Stimulated activated CD4-positive, alpha-beta T cell treated with anti-CD3 and anti-CD28 coated beads, TNF-alpha, amount 100 ng/mL, for 48 hours (primary cell): Measurements from ENCODE around the gene VWCE.

Source experiments
- DNase-seq, 3 donors: peaks; one replicate each; pipeline ENCODE4 v3.0.0-alpha.2; 2020; ENCODE audit warnings: low read depth in 3 of 3

VWCE gene

GRCh38 chr11:61280883-61281580 lies 14.1 kb downstream of the VWCE start:
- DNase-seq = no peak

DNA sequence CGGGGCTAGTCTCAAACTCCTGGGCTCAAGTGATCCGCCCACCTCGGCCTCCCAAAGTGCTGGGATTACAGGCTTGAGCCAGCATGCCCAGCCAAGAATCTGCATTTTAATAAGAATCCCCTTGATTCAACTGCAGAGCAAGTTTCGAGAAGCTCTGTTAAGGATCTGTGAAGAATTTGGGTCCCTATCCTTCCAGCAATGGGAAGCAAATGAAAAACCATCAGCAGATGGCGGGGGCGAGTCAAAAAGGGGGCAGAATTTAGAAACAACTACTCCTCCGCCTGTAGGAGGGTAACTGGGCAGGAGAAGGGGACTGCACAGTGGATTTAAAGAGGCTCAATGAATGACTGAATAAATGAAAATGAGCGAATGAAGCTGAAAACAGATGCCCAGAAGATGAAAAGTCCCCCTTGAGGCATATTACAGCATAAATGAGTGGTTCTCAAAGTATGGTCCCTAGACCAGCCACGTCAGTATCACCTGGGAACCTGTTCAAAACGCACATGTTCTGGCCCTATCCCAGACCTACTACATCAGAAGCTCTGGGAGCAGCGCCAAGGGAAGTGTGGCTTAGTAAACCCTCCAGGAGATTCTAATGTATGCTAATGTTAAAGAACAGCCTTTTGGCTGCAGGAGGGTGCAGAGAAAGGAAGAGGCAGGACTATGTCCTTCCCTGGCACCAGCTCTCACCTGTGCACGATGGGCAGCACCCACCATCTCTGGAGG lies 15.0 kb downstream of the VWCE start:
- DNase-seq = no peak

GRCh38 chr11:61278001-61278470 lies 17.1 kb downstream of the VWCE start:
- no peak for DNase-seq

DNA sequence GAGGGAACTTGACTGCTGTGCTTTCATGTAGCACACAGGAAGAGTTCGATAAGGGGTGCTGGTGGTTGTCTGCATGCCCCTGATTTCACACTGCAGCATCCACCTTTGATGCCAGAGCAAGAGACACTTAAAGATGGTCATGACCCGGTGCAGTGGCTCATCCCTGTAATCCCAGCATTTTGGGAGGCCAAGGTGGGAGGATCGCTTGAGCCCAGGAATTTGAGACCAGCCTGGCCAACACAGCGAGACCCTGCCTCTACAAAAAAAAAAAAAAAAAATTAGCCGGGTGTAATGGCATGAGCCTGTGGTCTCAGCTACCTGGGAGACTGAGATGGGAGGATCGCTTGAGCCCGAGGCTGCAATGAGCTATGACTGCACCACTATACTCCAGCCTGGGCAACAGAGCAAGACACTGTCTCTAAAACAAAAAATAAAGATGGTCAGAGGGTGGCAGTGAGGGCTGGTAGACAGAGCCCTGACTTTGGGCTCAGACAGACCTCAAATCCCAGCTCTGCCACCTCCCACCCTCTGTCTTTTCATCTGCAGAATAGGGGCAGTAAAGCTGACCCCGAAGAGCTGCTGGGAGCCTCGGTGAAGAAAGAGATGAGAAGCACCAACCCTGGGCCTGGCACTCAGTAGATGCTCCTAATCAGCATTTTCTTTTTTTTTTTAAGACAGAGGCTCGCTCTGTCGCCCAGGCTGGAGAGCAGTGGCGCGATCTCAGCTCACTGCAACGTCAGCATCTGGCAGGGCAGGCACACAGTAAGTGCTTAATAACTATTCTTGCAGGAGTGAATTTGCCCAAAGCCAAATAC lies 17.7 kb downstream of the VWCE start:
- no peak for DNase-seq

- no peak for DNase-seq
Observed at GRCh38 chr11:61275191-61275590, 19.9 kb downstream of the VWCE start.

DNA sequence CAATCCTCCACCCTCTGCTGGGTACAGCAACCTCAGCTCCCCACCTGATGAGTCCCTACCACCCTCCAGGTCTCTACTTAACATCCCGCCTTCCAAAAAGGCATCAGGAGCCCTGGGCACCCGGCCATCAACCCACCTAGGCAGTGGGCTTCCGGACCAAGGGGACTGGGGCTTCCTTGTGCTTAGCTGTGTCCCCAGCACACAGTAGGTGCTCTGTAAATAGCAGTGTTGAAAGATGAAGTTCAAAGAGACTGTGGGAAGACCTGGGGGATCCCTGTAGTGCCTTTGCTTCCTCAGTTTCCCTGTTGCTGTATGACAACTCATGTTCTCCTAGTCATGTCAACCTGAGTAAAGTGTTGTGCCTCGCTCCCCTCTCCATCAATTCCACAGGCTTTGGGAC lies 21.0 kb downstream of the VWCE start:
- no peak for DNase-seq

GRCh38 chr11:61273178-61274078 lies 21.7 kb downstream of the VWCE start:
- no peak for DNase-seq

- DNase-seq = no peak
Observed at GRCh38 chr11:61272731-61273130, 22.4 kb downstream of the VWCE start.

GRCh38 chr11:61270354-61271076 lies 24.6 kb downstream of the VWCE start:
- DNase-seq = no peak

GRCh38 chr11:61268588-61269250 lies 26.4 kb downstream of the VWCE start:
- DNase-seq = no peak

DNA sequence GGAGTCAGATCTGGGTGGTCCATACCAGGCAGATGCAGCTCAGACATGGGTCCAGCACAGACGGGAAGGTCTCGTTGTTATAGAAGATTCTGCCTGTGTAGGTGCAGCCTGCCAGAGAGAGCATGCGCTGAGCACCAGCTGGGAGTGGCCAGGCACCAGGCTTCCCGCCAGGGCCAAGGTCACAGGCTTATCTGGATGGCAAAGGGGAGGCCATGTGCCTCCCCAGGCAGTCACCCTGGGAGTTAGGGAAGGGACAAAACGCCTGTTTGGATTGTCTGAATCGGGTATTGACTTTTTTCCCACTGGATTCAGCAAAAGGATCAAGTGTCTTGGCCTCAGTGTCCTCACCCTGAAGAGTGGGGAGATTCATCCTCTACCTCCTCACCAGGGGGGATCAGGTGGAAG lies 27.7 kb downstream of the VWCE start:
- no peak for DNase-seq

- no peak for DNase-seq
Observed at GRCh38 chr11:61266602-61267001, 28.5 kb downstream of the VWCE start.

- DNase-seq = no peak
Observed at GRCh38 chr11:61265357-61265756, 29.8 kb downstream of the VWCE start.

- DNase-seq = no peak
Observed at GRCh38 chr11:61264795-61265194, 30.3 kb downstream of the VWCE start.

DNA sequence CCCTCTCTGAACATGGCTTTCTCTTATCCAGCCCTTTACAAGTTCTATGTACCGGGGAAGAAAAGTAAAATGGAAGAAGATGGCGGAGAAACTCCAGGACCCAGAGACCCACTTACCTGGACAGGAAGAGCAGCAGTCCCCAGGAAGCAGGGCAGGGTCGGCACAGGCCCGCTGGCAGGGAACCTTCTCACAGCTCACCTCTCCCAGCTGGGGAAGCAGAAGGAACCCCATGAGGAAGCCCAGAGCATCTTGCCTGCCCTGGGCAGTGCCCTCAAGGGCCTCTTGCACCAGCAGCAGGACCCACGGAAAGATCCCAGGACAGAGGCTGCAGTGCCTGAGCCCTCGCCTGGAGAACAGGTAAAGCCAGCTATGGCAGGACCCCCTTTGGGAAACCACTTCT lies 30.7 kb downstream of the VWCE start:
- no peak for DNase-seq

DNA sequence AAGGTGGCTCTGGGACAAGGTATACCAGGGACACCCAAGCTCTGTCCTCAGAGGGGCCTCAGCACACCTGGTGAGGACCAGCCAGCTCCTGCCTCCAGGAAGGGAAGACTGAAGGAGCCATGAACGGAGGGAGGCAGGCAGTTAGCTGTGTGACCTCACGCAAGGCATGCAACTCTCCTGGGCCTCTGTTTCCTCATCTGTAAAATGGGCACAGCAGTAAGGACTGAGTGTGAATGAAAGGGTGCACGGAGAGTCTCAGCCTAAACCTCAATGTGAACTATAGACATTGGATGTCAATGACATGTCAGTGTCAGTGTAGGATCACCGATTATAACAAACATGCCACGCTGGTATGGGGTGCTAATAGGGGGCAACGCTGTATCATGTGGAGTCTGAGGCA lies 35.8 kb downstream of the VWCE start:
- DNase-seq = no peak

- no peak for DNase-seq
Observed at GRCh38 chr11:61258546-61258945, 36.6 kb downstream of the VWCE start.

DNA sequence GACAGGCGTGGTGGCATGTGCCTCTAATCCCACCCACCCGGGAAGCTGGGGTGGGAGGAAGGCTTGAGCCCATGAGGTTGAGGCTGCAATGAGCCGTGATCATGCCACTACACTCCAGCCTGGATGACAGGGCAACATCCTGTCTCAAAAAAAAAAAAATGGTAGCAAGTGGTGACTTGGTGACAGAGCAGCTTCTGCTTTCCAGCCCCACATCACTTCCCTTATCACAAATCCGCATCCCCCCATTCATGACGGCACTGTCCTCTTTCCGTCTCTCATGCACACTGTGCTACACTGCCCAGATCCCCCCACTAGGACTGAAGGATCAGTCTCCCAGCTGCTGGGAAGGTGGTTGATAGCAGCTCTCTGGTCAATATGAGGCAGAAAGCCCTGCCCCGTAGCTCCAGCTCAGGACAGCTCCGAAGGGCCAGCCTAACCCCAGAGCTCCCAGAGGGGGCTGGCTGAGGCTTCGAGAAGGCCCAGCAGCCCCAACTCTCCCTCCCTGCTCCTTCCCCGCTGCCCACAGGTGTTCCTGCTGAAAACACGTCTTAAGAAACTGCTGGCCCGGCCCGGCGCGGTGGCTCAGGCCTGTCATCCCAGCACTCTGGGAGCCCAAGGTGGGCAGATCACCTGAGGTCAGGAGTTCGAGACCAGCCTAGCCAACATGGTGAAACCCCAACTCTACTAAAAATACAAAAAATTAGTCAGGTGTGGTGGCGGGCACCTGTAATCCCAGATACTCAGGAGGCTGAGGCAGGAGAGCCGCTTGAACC lies 38.2 kb downstream of the VWCE start:
- DNase-seq = no peak

GRCh38 chr11:61254403-61255025 lies 40.6 kb downstream of the VWCE start:
- DNase-seq = peak; percentile 33 to 60 (median 40)
